GM12865 (cell line): ENCODE results near the gene GJC2.

Experiments used
- DNase-seq: peaks from one replicate; pipeline ENCODE4 v3.0.0; 2010; ENCODE audit warnings: low read depth
- H3K4me3 ChIP-seq: 2 replicates; pipeline ENCODE4 v1.5.1; 2011; ENCODE audit warnings: mild to moderate bottlenecking, low read depth, low read length, control low read depth
- CTCF ChIP-seq: IDR thresholded peaks from 2 replicates; pipeline ENCODE4 v1.5.1; 2011; ENCODE audit warnings: low read length, control low read depth, low read depth, inconsistent platforms; ENCODE audit not compliant: insufficient read depth; ENCODE audit errors: missing control alignments

The GJC2 gene

DNA sequence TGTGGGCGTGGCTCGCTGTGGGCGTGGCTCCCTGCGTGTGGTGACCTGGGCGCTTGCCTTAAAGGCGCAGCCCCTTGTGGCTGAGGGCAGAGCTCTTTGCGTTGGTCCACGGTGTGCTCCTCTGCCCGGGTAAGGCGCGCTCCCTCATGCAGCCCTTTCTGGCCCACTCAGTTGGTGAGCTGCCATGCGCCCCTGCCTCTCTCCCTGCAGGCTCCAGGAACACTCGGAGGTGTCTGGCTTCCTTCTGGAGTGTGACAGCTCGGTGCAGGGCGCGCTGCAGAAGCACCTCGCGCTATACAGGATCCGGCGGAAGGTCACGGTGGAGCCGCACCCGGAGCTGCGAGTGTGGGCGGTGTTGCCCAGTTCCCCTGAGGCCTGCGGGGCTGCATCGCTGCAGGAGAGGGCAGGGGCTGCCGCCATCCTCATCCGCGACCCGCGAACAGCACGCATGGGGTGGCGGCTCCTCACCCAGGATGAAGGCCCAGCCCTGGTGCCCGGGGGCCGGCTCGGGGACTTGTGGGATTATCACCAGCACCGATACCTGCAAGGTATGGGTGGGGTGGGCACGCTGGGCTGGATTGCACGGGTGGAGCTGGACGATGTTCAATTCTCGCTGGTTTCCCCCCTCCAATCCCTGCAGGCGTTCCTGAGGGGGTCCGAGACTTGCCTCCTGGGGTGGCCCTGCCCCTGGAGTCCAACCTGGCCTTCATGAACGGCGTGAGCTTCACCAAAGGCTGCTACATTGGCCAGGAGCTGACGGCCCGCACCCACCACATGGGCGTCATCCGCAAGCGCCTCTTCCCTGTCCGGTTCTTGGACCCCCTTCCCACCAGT lies 25.0 kb downstream of the GJC2 start:
- no peak for TF ChIP-seq CTCF
- peak; percentile 50 for DNase-seq
- no peak overlapping the region for H3K4me3 ChIP-seq

DNA sequence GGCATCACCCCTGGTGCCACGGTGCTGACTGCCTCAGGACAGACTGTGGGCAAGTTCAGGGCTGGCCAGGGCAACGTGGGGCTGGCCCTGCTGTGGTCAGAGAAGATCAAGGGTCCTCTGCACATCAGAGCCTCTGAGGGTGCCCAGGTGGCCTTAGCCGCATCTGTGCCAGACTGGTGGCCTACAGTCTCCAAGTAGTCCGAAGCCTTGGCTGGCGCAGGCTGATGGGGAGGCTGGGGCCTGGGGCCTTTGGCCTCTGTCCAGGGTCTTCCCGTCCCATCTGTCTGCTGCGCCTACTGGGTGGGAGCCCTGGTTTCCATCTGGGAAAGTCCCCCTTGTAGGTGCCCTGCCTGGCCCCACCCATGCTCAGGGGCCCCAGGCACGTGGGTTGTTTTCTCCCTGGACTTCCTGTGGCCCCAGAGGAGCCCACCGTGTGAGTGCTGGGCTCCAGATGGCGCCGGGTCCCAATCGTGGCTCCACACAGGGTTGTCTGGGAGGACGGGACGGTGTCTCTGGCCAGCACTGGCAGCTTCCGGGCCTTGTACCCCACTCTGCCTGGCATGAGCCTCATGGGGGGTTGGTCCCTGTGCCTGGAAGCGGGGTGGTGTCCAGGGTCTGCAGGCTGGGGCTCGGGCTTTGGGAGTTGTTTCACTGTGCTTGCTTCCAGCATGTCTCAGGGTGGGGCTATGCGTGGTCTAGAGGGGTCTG lies 25.7 kb downstream of the GJC2 start:
- H3K4me3 ChIP-seq, result no peak overlapping the region
- no peak for TF ChIP-seq CTCF
- no peak for DNase-seq

DNA sequence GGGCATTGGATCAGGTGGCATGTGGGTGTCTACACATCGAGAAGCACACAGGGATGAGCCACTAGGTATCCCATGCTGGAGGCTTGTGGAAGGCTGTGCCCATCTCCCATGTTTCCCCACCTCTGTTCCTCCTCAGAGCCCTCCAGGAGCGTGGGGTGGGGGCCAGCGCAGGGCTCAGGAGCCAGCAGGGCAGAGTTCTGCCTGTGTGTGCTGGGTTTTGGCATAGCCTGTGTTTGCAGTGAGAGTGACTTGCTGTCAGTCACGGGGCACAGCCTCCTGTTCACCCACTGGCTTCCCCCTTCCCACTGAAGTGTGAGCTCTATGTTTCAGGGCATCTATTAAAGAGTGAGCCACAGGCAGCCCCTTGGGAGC lies 26.3 kb downstream of the GJC2 start:
- H3K4me3 ChIP-seq, result no peak overlapping the region
- no peak for DNase-seq
- no peak for TF ChIP-seq CTCF

DNA sequence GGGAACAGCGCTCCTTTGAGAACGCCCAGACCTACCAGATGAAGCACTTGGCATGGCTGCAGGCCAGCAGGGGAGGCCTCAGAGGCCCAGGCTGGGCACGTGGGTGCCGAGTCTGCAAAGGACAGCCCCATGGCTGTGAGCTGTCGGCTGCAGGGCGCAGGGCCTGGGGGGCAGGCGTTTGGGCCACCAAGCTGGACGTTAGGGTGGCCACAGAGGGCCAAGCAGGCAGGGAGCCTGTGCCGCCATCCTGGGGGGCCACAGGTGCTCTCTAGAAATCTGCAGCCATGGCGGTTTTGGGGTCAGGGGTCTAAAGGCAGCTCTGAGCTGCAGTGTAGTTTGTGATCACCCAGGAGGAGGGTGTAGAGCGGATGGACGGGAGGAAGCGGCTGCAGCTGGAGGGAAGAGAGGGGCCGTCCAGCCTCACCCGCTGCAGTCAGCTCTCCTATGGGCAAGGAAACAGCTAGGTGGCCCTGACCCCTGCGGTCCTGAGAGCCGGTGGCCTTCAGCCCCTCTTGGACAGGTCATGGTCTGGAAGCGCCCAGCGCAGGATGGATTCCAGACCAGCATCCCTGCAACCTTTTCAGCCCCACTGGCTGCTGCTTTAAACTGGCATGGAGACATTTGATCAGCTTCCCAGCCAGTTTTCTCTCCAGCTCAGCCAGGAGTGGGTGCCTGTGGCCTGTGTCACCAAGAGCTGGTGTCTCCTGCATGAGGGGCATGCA lies 26.9 kb downstream of the GJC2 start:
- no peak for DNase-seq
- TF ChIP-seq CTCF, result no peak
- H3K4me3 ChIP-seq, result no peak overlapping the region

GRCh38 chr1:228177183-228177475 lies 27.4 kb downstream of the GJC2 start:
- DNase-seq, result no peak
- H3K4me3 ChIP-seq, result no peak overlapping the region
- no peak for TF ChIP-seq CTCF

DNA sequence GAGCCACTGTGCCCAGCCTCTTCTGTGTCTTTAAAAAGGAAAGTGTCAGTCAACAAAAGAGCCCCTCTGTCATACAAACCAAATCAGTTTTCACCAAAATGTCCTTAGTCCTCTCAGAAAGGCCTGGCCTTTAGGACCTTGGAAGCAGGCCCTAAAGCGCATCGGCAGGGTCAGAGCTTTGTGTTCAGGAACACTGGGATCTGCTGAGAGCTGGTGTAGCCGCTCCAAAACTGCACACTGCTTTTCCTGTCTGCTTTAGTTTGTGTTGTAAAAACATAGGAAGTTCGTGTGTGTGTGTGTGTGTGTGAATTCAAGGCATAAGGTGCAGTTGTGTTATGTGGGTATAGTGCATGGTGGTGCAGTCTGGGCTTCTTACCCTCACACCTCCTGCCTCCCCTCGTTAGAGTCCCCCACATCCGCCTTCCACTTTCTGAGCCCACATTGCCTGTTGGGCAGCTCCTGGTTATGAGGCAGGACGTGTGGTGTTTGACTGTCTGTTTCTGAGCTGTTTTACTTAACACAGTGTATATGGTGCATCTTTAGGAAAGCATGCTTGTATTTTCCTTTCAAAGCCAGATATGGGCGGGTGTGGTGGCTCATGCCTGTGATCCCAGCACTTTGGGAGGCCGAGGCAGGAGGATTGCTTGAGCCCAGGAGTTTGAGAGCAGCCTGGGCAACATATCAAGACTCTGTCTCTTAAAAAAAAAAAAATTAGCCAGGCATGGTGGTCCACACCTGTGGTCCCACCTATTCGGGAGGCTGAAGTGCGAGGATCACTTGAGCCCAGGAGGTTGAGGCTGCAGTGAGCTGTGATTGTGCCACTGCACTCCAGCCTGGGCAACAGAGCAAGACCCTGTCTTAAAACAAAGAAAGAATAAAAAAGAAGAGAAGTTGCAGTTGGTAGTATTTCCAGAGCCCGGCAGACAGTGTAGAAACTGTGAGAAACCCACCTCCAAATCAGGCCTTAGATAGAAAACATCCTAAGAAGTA lies 28.3 kb downstream of the GJC2 start:
- no peak for TF ChIP-seq CTCF
- H3K4me3 ChIP-seq, result no peak overlapping the region
- no peak for DNase-seq
